ENCODE measurements around the gene PRKCH. TPM values are rescaled to one million over a fixed set of nuclear protein-coding genes. Genes with fewer than 3 reads are reported as not detected.
A peak's percentile ranks its signal among the peaks of the same experiment; 100 is the strongest.

PRKCH gene
- total RNA-seq, 3 donors from 2014 or later (not counting 1 experiment from before 2014, with no cell fraction given): 610 to 756 (median 618) TPM

GRCh38 chr14:61360796-61361525 is 39.6 kb downstream of the PRKCH start:
- H3K4me1 Mint-ChIP-seq: peaks cover 53 to 56% of the 10 kb centered on the region in 2 donors
- intact Hi-C loops (cut with micrococcal nuclease): no loop called here
- H3K9me3 ChIP-seq (ENCODE audit: control insufficient read depth, insufficient read depth, low read length): no peaks in the 10 kb centered on the region
- H3K36me3 Mint-ChIP-seq: peaks cover 6% of the 10 kb centered on the region
- H3K4me3 ChIP-seq (ENCODE audit: low read length): no peak overlapping the region
- H3K27ac ChIP-seq (ENCODE audit: low read length): peak overlapping the region; percentile 30
- 62% methylated on average over 5 of the region's 5 CpGs for WGBS (ENCODE audit: insufficient coverage)
- no peaks in the 10 kb centered on the region for H3K27me3 ChIP-seq (ENCODE audit: control insufficient read depth, insufficient read depth, low read length)
- H3K9me3 Mint-ChIP-seq: no peaks in the 10 kb centered on the region
- peaks cover 64% of the 10 kb centered on the region for H3K4me1 ChIP-seq (ENCODE audit: control insufficient read depth, insufficient read depth, low read length)
- DNase-seq (peak in 1 of 2 donors; percentile 43), ATAC-seq (peak; percentile 30 to 60 (median 56))
- H3K4me3 Mint-ChIP-seq: peak overlapping the region; percentile 76
- no peak for TF ChIP-seq CTCF (IDR thresholded peaks at IDR 0.05)
- peaks cover 13% of the 10 kb centered on the region for H3K36me3 ChIP-seq (ENCODE audit: control insufficient read depth, insufficient read depth, low read length)
- H3K27ac Mint-ChIP-seq: no peak overlapping the region
- no peaks in the 10 kb centered on the region for H3K27me3 Mint-ChIP-seq (ENCODE audit: low read depth in 2 of 2)

DNA sequence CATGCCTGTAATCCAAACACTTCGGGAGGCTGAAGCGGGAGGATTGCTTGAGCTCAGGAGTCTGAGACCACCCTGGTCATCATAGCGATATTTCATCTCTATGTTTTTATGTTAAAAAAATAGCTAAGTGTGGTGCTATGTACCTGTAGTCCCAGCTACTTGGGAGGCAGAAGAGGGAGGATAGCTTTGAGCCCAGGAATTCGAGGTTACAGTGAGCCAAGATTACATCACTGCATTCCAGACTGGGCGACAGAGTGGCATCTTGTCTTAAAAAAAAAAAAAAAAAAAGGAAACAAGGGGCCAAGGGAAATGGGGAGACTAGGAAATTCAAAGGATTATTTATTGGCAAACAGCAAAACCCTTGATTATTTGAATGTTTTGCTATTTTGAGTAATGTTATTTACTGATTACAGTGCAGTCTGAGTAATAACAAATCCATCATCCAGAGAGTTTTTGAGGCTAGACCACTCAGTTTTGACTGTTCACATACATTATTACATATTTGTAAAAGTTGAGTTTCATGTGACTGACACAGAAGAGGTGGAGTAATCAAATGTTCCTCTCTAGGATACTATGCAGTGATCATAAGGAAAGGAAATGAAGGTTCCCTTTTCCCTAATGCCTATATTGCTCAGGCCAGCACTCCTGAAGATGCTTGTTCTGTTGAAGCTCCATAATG is 40.8 kb downstream of the PRKCH start:
- Histone ChIP-seq H3K36me3 (ENCODE audit: control insufficient read depth, insufficient read depth, low read length) (peaks cover 10% of the 10 kb centered on the region), H3K27ac (ENCODE audit: low read length) (no peak overlapping the region), H3K9me3 (ENCODE audit: control insufficient read depth, insufficient read depth, low read length) (no peaks in the 10 kb centered on the region), H3K4me3 (ENCODE audit: low read length) (no peak overlapping the region), H3K4me1 (ENCODE audit: control insufficient read depth, insufficient read depth, low read length) (peaks cover 62% of the 10 kb centered on the region), H3K27me3 (ENCODE audit: control insufficient read depth, insufficient read depth, low read length) (no peaks in the 10 kb centered on the region)
- DNase-seq (no peak), ATAC-seq (no peak)
- H3K9me3 Mint-ChIP-seq: no peaks in the 10 kb centered on the region
- intact Hi-C loops (cut with micrococcal nuclease): no loop called here
- WGBS (ENCODE audit: insufficient coverage): 89% methylated on average over 5 of the region's 5 CpGs
- H3K27ac Mint-ChIP-seq: no peak overlapping the region
- TF ChIP-seq CTCF (IDR thresholded peaks at IDR 0.05): no peak
- no peaks in the 10 kb centered on the region for H3K27me3 Mint-ChIP-seq (ENCODE audit: low read depth in 2 of 2)
- H3K4me1 Mint-ChIP-seq: peaks cover 41 to 43% of the 10 kb centered on the region in 2 donors
- no peaks in the 10 kb centered on the region for H3K36me3 Mint-ChIP-seq
- H3K4me3 Mint-ChIP-seq: no peak overlapping the region

GRCh38 chr14:61364243-61364642 is 42.9 kb downstream of the PRKCH start:
- H3K36me3 ChIP-seq (ENCODE audit: control insufficient read depth, insufficient read depth, low read length): peaks cover 8% of the 10 kb centered on the region
- no peak for DNase-seq
- WGBS (ENCODE audit: insufficient coverage): 63% methylated on average over 1 of the region's 2 CpGs
- no peaks in the 10 kb centered on the region for H3K36me3 Mint-ChIP-seq
- no peak for TF ChIP-seq CTCF (IDR thresholded peaks at IDR 0.05)
- H3K4me1 Mint-ChIP-seq: peaks cover 21 to 23% of the 10 kb centered on the region in 2 donors
- H3K9me3 ChIP-seq (ENCODE audit: control insufficient read depth, insufficient read depth, low read length): no peaks in the 10 kb centered on the region
- H3K4me1 ChIP-seq (ENCODE audit: control insufficient read depth, insufficient read depth, low read length): peaks cover 62% of the 10 kb centered on the region
- H3K27ac ChIP-seq (ENCODE audit: low read length): peak overlapping the region; percentile 41
- no peaks in the 10 kb centered on the region for H3K27me3 Mint-ChIP-seq (ENCODE audit: low read depth in 2 of 2)
- ATAC-seq: peak; percentile 40 to 60 (median 49)
- intact Hi-C loops (cut with micrococcal nuclease): no loop called here
- no peaks in the 10 kb centered on the region for H3K9me3 Mint-ChIP-seq
- H3K4me3 ChIP-seq (ENCODE audit: low read length): no peak overlapping the region
- no peak overlapping the region for H3K4me3 Mint-ChIP-seq
- no peak overlapping the region for H3K27ac Mint-ChIP-seq
- no peaks in the 10 kb centered on the region for H3K27me3 ChIP-seq (ENCODE audit: control insufficient read depth, insufficient read depth, low read length)

Data from natural killer cell (primary cell).